Gastrocnemius medialis (tissue), 4 donors: ENCODE measurements around the gene RPL19. TPM values are rescaled to one million over a fixed set of nuclear protein-coding genes. Genes with fewer than 3 reads are reported as not detected.

Experiments used
- ATAC-seq, 2 donors: fragments of 150-250 bp; one replicate each; pipeline ENCODE4 v1.9.1; 2016
- DNase-seq, 2 donors: peaks; one replicate each; pipeline ENCODE4 v3.0.0-alpha.2; 2019
- H3K27ac ChIP-seq, 4 donors: fragments of 200-600 bp; sonication (generic); 1 replicate in 1 of 4; 2 replicates in 3 of 4; pipeline ENCODE4 v1.5.1; 2016 to 2018; ENCODE audit warnings: mild to moderate bottlenecking in 2 of 4, moderate library complexity in 1 of 4
- H3K27me3 ChIP-seq, 3 donors: fragments of 200-600 bp; sonication (generic) in 2 of 3; 1 replicate in 1 of 3; 2 replicates in 2 of 3; pipeline versions ENCODE4 v1.5.1 to v1.6.0; 2016 to 2019; ENCODE audit warnings: mild to moderate bottlenecking in 1 of 3, moderate library complexity in 1 of 3
- H3K36me3 ChIP-seq, 2 donors: fragments of 200-600 bp; sonication (generic) in 1 of 2; one replicate each; pipeline ENCODE4 v1.5.1; 2017 to 2018
- H3K4me1 ChIP-seq, 2 donors: fragments of 200-600 bp; sonication (generic) in 1 of 2; one replicate each; pipeline ENCODE4 v1.5.1; 2016 to 2017; ENCODE audit warnings: mild to moderate bottlenecking in 2 of 2
- H3K4me3 ChIP-seq, 4 donors: fragments of 200-600 bp; sonication (generic) in 3 of 4; 1 replicate in 1 of 4; 2 replicates in 3 of 4; pipeline ENCODE4 v1.5.1; 2016 to 2019; ENCODE audit warnings: mild to moderate bottlenecking in 2 of 4
- H3K9me3 ChIP-seq, 3 donors: fragments of 200-600 bp; sonication (generic) in 2 of 3; 1 replicate in 1 of 3; 2 replicates in 2 of 3; pipeline ENCODE4 v1.5.1; 2016 to 2019
- POLR2A ChIP-seq, 2 donors: fragments of 450-650 bp; IDR thresholded peaks; one replicate each; pipeline ENCODE4 v1.6.1; 2017; ENCODE audit warnings: antibody characterized with exemption in 2 of 2, mild to moderate bottlenecking in 2 of 2, moderate library complexity in 2 of 2
- in situ Hi-C, 4 donors: fragments of 200-750 bp; cut with MboI; loops; one replicate each; pipeline versions ENCODE4 v1.15.0 to v1.8.0; 2017; ENCODE audit warnings: low sequenced_read_pairs in 4 of 4
- intact Hi-C: fragments of 100-400 bp; cut with DNase I; formaldehyde crosslinking; loops from one replicate; pipeline ENCODE4 v1.15.1; 2023; ENCODE audit warnings: low total_unique reads
- total RNA-seq, 4 donors: library from RNA; depleted of rRNA; stranded (reverse); fragments of >200 nt; gene quantifications; one replicate each; pipeline versions ENCODE4 v1.1.0 to v1.2.3, GENCODE V29; 2016
- TF ChIP-seq, protein P1 (sequence below), 5 experiments: fragments of 450-650 bp in 3 of 5; fragments of 200-600 bp in 2 of 5; sonication (generic) in 2 of 5; IDR thresholded peaks in 4 of 5; conservative IDR thresholded peaks in 1 of 5; 1 replicate in 4 of 5; 2 replicates in 1 of 5; pipeline ENCODE4 v1.5.1; 2016 to 2019; ENCODE audit warnings: antibody characterized with exemption in 5 of 5, mild to moderate bottlenecking in 3 of 5, moderate library complexity in 3 of 5

RPL19 gene
- total RNA-seq = 1,000 to 10,000 TPM; 1,960 to 2,584 (median 2,358) TPM

DNA sequence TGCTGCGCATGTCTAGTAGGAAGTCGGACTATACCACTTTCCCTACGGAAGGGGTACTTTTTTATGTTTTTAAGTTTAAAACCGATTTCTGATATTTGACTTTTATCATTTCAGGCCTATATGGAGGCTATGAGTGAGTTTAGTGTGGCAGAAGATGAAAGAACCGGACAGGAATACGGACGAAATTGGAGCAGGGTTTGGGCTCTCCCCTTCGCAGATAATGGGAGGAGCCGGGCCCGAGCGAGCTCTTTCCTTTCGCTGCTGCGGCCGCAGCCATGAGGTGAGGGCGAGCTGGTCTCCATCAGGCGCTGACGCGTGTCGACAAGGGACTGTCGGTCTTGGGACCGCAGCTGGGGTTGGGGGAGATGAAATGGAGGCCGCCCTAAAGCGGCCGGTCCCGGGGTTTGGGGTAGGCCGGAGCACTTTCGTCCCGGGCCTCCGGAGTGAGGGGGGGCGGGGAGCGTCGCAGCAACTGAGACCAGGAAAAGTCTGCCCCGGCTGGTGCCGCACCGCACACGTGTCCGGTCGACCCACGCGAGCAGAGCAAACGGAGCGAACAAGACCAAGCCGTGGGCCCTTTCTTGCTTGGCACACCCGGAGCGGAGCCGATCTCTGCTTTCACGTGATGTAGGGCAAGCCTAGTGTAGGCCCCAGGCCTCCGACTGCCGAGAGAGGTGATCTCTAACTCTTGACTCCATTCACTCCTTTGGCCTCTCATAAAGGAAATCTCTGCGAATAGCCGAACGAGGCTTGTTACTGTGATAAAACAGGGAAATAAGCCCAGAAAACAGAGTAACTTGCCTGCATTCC is at the start of gene RPL19:
RPL19 (plus strand) TSS at position 214 of the 810 bp plus-strand sequence; CDS start at position 276, 62 bp downstream.
- peak; percentile 57 to 61 for ATAC-seq
- intact Hi-C loops = no loop called here

DNA sequence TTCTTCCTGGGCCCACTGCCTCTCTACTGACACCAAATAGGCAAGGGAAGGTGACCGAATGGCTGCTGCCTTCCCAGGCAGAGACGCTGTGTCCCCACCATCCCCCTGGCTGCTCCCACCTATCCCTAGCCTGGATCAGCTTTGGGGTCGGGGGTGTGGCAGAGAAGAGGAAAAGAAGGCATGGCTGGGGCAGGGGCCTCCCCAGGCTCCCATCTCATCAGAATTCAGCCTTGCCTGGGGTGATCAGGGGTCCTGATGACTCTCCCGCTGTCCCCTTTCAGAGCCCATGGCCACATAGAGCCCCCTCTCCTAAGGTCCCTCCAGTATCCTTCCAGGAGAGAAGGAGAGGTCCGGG is 49.3 kb upstream of the RPL19 start:
- Histone ChIP-seq H3K4me1 (peaks cover 11 to 13% of the 10 kb centered on the region in 2 donors), H3K9me3 (no peaks in the 10 kb centered on the region), H3K27ac (peak overlapping the region; percentile 58 to 94 (median 68)), H3K4me3 (peak overlapping the region; percentile 43 to 85 (median 48)), H3K27me3 (peaks cover 5 to 18% (median 7%) of the 10 kb centered on the region in 3 donors), H3K36me3 (no peaks in the 10 kb centered on the region)
- DNase-seq (no peak), ATAC-seq (no peak)
- TF ChIP-seq POLR2A (IDR thresholded peaks at IDR 0.05) = no peak
- TF ChIP-seq, protein P1, sequence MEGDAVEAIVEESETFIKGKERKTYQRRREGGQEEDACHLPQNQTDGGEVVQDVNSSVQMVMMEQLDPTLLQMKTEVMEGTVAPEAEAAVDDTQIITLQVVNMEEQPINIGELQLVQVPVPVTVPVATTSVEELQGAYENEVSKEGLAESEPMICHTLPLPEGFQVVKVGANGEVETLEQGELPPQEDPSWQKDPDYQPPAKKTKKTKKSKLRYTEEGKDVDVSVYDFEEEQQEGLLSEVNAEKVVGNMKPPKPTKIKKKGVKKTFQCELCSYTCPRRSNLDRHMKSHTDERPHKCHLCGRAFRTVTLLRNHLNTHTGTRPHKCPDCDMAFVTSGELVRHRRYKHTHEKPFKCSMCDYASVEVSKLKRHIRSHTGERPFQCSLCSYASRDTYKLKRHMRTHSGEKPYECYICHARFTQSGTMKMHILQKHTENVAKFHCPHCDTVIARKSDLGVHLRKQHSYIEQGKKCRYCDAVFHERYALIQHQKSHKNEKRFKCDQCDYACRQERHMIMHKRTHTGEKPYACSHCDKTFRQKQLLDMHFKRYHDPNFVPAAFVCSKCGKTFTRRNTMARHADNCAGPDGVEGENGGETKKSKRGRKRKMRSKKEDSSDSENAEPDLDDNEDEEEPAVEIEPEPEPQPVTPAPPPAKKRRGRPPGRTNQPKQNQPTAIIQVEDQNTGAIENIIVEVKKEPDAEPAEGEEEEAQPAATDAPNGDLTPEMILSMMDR (IDR thresholded peaks at IDR 0.05 in 4 of 5, conservative IDR thresholded peaks at IDR 0.05 in 1 of 5) = no peak
- in situ Hi-C loops = loop anchor here in 1 of 4 donors (25.0 kb wide), 1 partner anchor 288 kb away; the partner anchor contains the start of genes LASP1 and RPL23
- intact Hi-C loops = no loop called here

More for the DNA sequence above, at the start of gene RPL19:
- no peaks in the 10 kb centered on the region for H3K9me3 ChIP-seq
- in situ Hi-C loops = no loop called here
- peak within 1 kb of the TSS; percentile 79 to 94 (median 84) for H3K4me3 ChIP-seq
- H3K27ac ChIP-seq = peak within 1 kb of the TSS; percentile 87 to 99 (median 94)
- H3K4me1 ChIP-seq = peaks cover 38 to 40% of the 10 kb centered on the region in 2 donors
- DNase-seq = peak; percentile 61 to 65
- TF ChIP-seq, protein P1 (IDR thresholded peaks at IDR 0.05 in 4 of 5, conservative IDR thresholded peaks at IDR 0.05 in 1 of 5) = no peak
- peak; percentile 85 to 93 for TF ChIP-seq POLR2A (IDR thresholded peaks at IDR 0.05)
- peaks cover 0 to 42% of the 10 kb centered on the region in 2 donors for H3K36me3 ChIP-seq
- no peaks in the 10 kb centered on the region for H3K27me3 ChIP-seq

DNA sequence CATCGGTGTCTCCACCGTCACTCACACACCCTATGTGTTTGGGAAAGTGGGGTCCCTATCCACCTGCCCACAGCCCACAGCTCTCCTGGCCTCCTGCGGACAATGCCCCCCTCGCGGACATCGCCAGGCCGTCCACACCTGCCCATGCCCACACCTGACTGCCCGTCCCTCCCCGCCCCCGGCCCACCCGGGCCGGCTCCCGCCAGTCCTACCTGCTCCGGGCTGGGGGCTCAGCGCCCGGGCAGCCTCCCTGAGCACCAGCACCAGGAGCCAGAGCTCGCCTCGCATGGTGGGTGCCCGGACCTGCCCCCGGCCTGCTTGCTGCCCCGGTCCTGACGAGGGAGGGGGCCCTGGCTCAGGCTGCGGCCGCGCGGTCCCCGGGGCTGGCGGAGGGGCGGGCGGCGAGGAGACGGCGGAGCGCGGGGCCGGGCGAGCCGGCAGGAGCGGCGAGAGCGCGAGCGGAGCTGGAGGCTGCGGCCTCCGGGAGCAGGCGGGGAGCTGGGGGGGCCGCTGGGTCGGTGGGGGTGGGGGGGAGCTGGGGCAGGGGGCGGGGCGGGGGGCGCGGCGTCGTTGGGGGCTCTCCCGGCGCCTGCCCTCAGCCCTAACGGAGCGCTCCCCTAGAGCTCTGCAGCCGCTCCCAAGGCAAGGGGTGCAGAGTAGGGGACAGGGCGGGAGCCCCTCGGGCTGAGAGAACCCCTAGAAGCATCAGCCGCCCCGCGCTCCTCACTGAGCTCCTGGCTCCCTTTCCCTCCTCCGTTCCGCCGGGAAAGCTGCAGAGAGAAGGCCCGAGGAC is 48.7 kb upstream of the RPL19 start, which contains the start of gene PLXDC1:
PLXDC1 (minus strand) TSS at position 488 of the 793 bp plus-strand sequence; CDS start at position 288, 200 bp downstream.
- H3K27me3 ChIP-seq = peaks cover 5 to 18% (median 7%) of the 10 kb centered on the region in 3 donors
- peak within 1 kb of the TSS; percentile 61 to 89 (median 86) for H3K4me3 ChIP-seq
- ATAC-seq (no peak), DNase-seq (no peak)
- in situ Hi-C loops (loop anchor here in 1 of 4 donors (25.0 kb wide), 1 partner anchor 289 kb away; the partner anchor contains the start of genes LASP1 and RPL23), intact Hi-C loops (no loop called here)
- TF ChIP-seq POLR2A (IDR thresholded peaks at IDR 0.05) = no peak
- TF ChIP-seq, protein P1 (IDR thresholded peaks at IDR 0.05 in 4 of 5, conservative IDR thresholded peaks at IDR 0.05 in 1 of 5) = no peak
- peaks cover 11 to 13% of the 10 kb centered on the region in 2 donors for H3K4me1 ChIP-seq
- H3K36me3 ChIP-seq = no peaks in the 10 kb centered on the region
- H3K27ac ChIP-seq = peak within 1 kb of the TSS; percentile 84 to 96 (median 92)
- no peaks in the 10 kb centered on the region for H3K9me3 ChIP-seq

DNA sequence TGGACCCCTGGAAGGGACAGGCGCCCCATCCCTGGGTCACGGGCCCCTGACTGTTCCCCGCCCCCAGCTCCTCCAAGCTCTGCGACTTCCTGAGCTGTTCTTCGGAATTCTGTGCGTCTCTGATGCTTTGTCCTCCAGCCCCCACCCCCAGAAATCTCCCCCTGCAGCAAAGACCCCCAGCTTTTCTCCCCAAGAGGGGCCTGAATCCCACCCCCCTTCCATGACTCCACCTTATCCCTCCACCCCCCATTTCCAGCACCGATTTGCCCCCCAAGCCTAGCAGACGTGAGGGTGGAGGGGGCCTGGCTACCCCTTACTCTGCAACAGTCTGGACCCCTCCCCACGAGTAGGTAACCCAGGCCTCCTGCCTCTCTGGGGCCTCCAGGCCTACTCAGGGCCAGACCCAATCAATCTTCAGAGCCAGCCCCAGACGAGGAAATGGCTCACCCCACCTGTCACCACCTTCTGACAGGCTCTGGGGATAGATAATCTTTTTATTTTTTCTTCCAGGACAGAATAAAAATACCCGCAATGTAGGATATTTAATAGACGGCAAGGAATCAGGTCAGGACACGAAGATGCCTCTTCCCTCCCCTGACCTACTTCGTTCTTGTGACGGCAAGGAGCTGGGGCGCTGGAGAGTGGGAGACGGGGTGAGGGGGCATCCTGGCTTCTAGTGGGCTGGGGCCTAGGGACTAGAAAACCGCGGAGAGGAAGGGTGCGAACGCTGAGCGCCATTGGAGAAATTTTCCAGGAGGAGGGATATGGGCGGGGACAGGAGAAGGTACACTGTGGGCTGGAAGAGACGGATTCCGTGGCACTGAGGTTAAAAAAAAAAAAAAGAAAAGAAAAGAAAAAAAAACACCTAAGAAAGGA is 47.9 kb upstream of the RPL19 start:
- ATAC-seq (no peak), DNase-seq (no peak)
- Histone ChIP-seq H3K4me1 (peaks cover 11 to 13% of the 10 kb centered on the region in 2 donors), H3K9me3 (no peaks in the 10 kb centered on the region), H3K4me3 (peak overlapping the region; percentile 61 to 89 (median 86)), H3K36me3 (no peaks in the 10 kb centered on the region), H3K27me3 (peaks cover 5 to 18% (median 7%) of the 10 kb centered on the region in 3 donors), H3K27ac (peak overlapping the region; percentile 84 to 96 (median 92))
- in situ Hi-C loops = loop anchor here in 1 of 4 donors (25.0 kb wide), 1 partner anchor 290 kb away; the partner anchor contains the start of genes LASP1 and RPL23
- TF ChIP-seq, protein P1 (IDR thresholded peaks at IDR 0.05 in 4 of 5, conservative IDR thresholded peaks at IDR 0.05 in 1 of 5) = no peak
- no peak for TF ChIP-seq POLR2A (IDR thresholded peaks at IDR 0.05)
- intact Hi-C loops = loop anchor here (1.0 to 2.0 kb wide), 2 partner anchors 169 to 281 kb away; partner anchors contain the start of gene LASP1
